ENCODE results near the gene ACTL6A. TPM values are rescaled to one million over a fixed set of nuclear protein-coding genes. Genes with fewer than 3 reads are reported as not detected.
A peak's percentile ranks its signal among the peaks of the same experiment; 100 is the strongest.

ACTL6A gene
- total RNA-seq, 2 donors from 2014 or later: 30.5 to 31.7 TPM

GRCh38 chr3:179604321-179605078 is 41.8 kb downstream of the ACTL6A start, which contains the start of the genes MRPL47 and NDUFB5:
MRPL47 (minus strand) TSS chr3:179604638; CDS start chr3:179604624, 14 bp downstream.
NDUFB5 (plus strand) TSS chr3:179604794; CDS start chr3:179604816, 22 bp downstream.
- Mint-ChIP-seq H3K36me3 (ENCODE audit: low read depth) (peaks cover 8% of the 10 kb centered on the region), H3K27ac (peak within 1 kb of the TSS; percentile 100), H3K4me1 (peaks cover 31% of the 10 kb centered on the region), H3K27me3 (no peaks in the 10 kb centered on the region), H3K4me3 (peak within 1 kb of the TSS; percentile 100)
- no peaks in the 10 kb centered on the region for H3K9me3 ChIP-seq (ENCODE audit: control insufficient read depth, low read length, poor library complexity, severe bottlenecking)
- ATAC-seq (peak; percentile 99), DNase-seq (peak; percentile 74 to 89 (median 83))

GRCh38 chr3:179606534-179607085 is 43.9 kb downstream of the ACTL6A start:
- H3K9me3 ChIP-seq (ENCODE audit: control insufficient read depth, low read length, poor library complexity, severe bottlenecking): no peaks in the 10 kb centered on the region
- Mint-ChIP-seq H3K27ac (peak overlapping the region; percentile 41), H3K4me1 (peaks cover 40% of the 10 kb centered on the region), H3K27me3 (no peaks in the 10 kb centered on the region), H3K36me3 (ENCODE audit: low read depth) (peaks cover 11% of the 10 kb centered on the region), H3K4me3 (no peak overlapping the region)
- no peak for DNase-seq
- no peak for ATAC-seq

DNA sequence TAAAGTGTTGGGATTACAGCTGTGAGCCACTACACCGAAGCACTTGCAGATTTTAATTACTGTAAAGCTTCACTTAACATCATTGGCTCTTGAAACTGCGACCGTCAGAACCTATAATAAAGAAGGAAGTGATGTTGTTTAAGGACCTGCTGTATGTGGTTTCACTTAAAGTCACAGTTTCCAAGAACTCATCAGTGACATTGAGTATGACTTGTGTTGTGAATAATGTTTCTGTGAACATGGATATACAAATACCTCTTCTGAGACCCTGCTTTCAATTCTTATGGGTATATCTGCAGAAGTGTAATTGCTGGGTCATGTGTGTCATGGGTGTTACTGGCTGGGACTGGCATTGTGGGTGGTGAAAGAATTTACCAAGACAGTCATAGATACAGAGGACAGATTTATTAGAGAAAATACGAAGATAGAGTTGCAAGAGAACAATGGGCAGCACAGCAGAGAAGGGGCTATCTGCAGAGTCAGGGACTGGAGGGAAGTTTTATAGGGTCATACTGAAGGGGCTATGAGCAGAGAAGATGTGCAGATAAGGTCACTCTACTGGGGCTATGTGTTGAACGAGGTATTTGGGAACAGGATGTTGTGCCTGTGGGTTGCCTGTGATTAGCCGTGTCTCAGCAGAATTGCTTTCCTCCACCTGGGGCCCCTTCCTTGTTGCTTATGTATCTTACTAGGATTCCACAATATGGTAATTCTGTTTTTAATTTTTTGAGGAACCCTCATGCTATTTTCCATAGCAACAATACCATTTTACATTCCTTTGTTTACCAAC is 46.4 kb downstream of the ACTL6A start:
- H3K4me1 Mint-ChIP-seq: peaks cover 40% of the 10 kb centered on the region
- H3K27me3 Mint-ChIP-seq: no peaks in the 10 kb centered on the region
- H3K9me3 ChIP-seq (ENCODE audit: control insufficient read depth, low read length, poor library complexity, severe bottlenecking): no peaks in the 10 kb centered on the region
- H3K27ac Mint-ChIP-seq: peak overlapping the region; percentile 95
- H3K36me3 Mint-ChIP-seq (ENCODE audit: low read depth): peaks cover 11% of the 10 kb centered on the region
- peak; percentile 23 for ATAC-seq
- DNase-seq: no peak
- H3K4me3 Mint-ChIP-seq: peak overlapping the region; percentile 71

DNA sequence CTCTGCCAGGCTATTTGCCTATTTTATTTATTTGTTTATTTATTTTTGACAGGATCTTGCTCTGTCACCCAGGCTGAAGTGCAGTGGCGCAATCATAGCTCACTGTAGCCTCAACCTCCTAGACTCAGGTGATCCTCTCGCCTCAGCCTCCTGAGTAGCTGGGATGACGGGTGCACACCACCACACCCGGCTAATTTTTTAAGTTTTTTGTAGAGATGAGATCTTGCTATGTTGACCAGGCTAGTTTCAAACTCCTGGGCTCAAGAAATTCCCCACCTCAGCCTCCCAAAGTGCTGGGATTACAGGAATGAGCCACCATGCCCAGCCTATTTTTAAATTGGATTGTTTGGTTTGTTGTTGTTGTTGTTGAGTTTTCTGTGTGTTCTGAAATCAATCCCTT is 47.3 kb downstream of the ACTL6A start:
- peaks cover 7% of the 10 kb centered on the region for H3K36me3 Mint-ChIP-seq (ENCODE audit: low read depth)
- H3K4me1 Mint-ChIP-seq: peaks cover 35% of the 10 kb centered on the region
- H3K27me3 Mint-ChIP-seq: no peaks in the 10 kb centered on the region
- DNase-seq (no peak), ATAC-seq (no peak)
- H3K27ac Mint-ChIP-seq: peak overlapping the region; percentile 72
- H3K4me3 Mint-ChIP-seq: no peak overlapping the region
- no peaks in the 10 kb centered on the region for H3K9me3 ChIP-seq (ENCODE audit: control insufficient read depth, low read length, poor library complexity, severe bottlenecking)

GRCh38 chr3:179613807-179614206 is 51.1 kb downstream of the ACTL6A start:
- Mint-ChIP-seq H3K27ac (peak overlapping the region; percentile 54), H3K4me3 (no peak overlapping the region), H3K36me3 (ENCODE audit: low read depth) (peaks cover 5% of the 10 kb centered on the region), H3K27me3 (no peaks in the 10 kb centered on the region), H3K4me1 (peaks cover 19% of the 10 kb centered on the region)
- DNase-seq: no peak
- no peaks in the 10 kb centered on the region for H3K9me3 ChIP-seq (ENCODE audit: control insufficient read depth, low read length, poor library complexity, severe bottlenecking)
- no peak for ATAC-seq

DNA sequence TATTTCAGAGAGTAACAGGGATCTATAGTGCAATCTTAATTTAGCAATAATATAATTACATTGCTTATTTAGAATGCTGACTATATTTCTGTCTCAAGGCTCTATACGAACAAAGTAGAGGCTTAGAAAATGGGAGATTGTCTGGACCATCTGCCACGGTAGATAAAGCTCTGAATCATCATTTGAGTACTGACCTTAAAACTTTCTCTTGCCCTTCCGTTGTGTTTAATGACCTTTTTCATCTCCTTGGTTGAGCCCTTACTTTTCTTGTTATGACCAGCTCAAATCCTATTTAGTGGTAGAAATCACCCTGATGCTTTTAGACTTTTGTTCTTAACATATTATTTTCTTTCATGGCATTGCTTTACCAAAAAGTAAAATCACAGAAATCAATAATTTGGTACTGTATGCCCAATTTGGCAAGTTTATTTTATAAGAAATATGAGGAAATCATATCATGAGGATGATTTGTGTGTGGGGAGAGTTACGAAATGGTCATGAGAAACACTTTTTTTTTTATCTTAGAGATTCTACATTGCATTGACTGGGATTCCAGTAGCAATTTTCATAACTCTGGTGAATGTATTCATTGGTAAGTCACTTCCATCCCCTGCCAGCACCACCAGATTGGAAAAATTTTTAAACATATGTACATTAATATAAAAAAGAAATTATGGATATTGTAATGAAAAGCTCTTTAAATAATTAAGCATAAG is 52.9 kb downstream of the ACTL6A start:
- H3K4me1 Mint-ChIP-seq: peaks cover 6% of the 10 kb centered on the region
- no peak overlapping the region for H3K27ac Mint-ChIP-seq
- DNase-seq: no peak
- H3K4me3 Mint-ChIP-seq: no peak overlapping the region
- no peaks in the 10 kb centered on the region for H3K27me3 Mint-ChIP-seq
- peaks cover 9% of the 10 kb centered on the region for H3K36me3 Mint-ChIP-seq (ENCODE audit: low read depth)
- no peaks in the 10 kb centered on the region for H3K9me3 ChIP-seq (ENCODE audit: control insufficient read depth, low read length, poor library complexity, severe bottlenecking)
- ATAC-seq: no peak

DNA sequence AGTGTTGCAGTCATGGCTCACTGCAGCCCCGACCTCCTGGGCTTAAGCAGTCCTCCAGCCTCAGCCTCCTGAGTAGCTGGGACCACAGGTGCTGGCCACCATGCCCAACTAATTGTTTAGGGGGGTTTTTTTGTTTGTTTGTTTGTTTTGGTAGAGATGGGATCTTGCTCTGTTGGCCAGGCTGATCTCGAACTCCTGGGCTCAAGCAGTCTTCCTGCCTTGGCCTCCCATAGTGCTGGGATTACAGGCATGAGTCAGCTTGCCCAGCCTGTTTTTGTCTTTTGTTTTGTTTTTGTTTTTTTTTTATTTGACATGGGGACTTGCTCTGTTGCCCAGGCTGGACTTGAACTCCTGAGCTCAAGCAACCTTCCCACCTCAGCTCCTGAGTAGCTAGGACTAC is 59.3 kb downstream of the ACTL6A start:
- DNase-seq: no peak
- no peak for ATAC-seq
- no peaks in the 10 kb centered on the region for H3K9me3 ChIP-seq (ENCODE audit: control insufficient read depth, low read length, poor library complexity, severe bottlenecking)
- Mint-ChIP-seq H3K4me1 (peaks cover 5% of the 10 kb centered on the region), H3K27me3 (no peaks in the 10 kb centered on the region), H3K4me3 (no peak overlapping the region), H3K36me3 (ENCODE audit: low read depth) (peaks cover 16% of the 10 kb centered on the region), H3K27ac (peak overlapping the region; percentile 14)

- peaks cover 5% of the 10 kb centered on the region for H3K4me1 Mint-ChIP-seq
- no peaks in the 10 kb centered on the region for H3K9me3 ChIP-seq (ENCODE audit: control insufficient read depth, low read length, poor library complexity, severe bottlenecking)
- ATAC-seq (no peak), DNase-seq (no peak)
- no peak overlapping the region for H3K27ac Mint-ChIP-seq
- H3K4me3 Mint-ChIP-seq: no peak overlapping the region
- peaks cover 16% of the 10 kb centered on the region for H3K36me3 Mint-ChIP-seq (ENCODE audit: low read depth)
- H3K27me3 Mint-ChIP-seq: no peaks in the 10 kb centered on the region
Observed at GRCh38 chr3:179624451-179624850, 61.7 kb downstream of the ACTL6A start.

GRCh38 chr3:179630753-179631451 is 68.2 kb downstream of the ACTL6A start:
- Mint-ChIP-seq H3K36me3 (ENCODE audit: low read depth) (no peaks in the 10 kb centered on the region), H3K4me1 (peaks cover 2% of the 10 kb centered on the region), H3K27ac (no peak overlapping the region), H3K4me3 (no peak overlapping the region), H3K27me3 (no peaks in the 10 kb centered on the region)
- no peaks in the 10 kb centered on the region for H3K9me3 ChIP-seq (ENCODE audit: control insufficient read depth, low read length, poor library complexity, severe bottlenecking)
- no peak for ATAC-seq
- no peak for DNase-seq

Other genes with a start within 250 kb of the ACTL6A start
- gene ZNF639, start 239.9 kb upstream of the ACTL6A start, total RNA-seq: 10 to 100 TPM; 63.6 to 68.9 TPM
- gene MFN1, start 215.2 kb upstream of the ACTL6A start, total RNA-seq: 10 to 100 TPM; 27.3 to 32.0 TPM
- gene GNB4, start 111.5 kb upstream of the ACTL6A start, total RNA-seq: under 1 TPM; 0.78 to 0.90 TPM
- 10 to 100 TPM; 21.3 to 25.6 TPM for gene MRPL47, start 41.7 kb downstream of the ACTL6A start, total RNA-seq
- 10 to 100 TPM; 33.3 to 37.3 TPM for gene NDUFB5, start 41.9 kb downstream of the ACTL6A start, total RNA-seq
- gene USP13, start 90.1 kb downstream of the ACTL6A start, total RNA-seq: 1 to 10 TPM; 7.7 to 7.9 TPM